NCI-H2107 treated with DMSO at 0.1 percent for 48 hours (cell line): ENCODE results near the gene MS4A14.
A peak's percentile ranks its signal among the peaks of the same experiment; 100 is the strongest.
"Not testable (repeated sequence)": the region's sequence is repeated elsewhere in the genome, so short reads cannot be mapped to it uniquely, and the experiment has no call there.

Experiments used
- DNase-seq: peaks from one replicate; lab custom pipeline; 2025; ENCODE audit not compliant: unreplicated experiment; lab: John Stamatoyannopoulos, UW

MS4A14 gene, protein sequence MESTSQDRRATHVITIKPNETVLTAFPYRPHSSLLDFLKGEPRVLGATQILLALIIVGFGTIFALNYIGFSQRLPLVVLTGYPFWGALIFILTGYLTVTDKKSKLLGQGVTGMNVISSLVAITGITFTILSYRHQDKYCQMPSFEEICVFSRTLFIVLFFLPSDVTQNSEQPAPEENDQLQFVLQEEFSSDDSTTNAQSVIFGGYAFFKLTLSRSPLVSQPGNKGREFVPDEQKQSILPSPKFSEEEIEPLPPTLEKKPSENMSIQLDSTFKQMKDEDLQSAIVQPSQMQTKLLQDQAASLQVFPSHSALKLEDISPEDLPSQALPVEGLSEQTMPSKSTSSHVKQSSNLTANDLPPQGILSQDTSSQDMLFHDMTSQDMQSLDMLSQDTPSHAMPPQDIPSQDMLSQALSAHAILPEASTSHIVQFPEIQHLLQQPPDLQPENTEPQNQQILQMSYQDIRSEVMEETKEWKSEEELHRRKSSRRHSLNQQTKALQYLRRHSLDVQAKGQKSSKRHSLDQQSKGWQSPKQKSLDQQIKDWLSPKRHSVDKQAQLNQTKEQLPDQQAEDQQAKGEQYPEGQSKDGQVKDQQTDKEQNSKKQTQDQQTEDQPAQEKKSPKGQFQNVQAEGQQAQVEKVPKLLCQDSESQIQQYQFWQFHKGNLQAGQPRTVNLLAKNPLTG

GRCh38 chr11:60396382-60396781, at the start of gene MS4A14:
Gene MS4A14 (plus strand): TSS chr11:60396459. CDS start chr11:60396579, 120 bp downstream.
- no peak for DNase-seq

GRCh38 chr11:60347084-60347797, 49.0 kb upstream of the MS4A14 start:
- DNase-seq = no peak

- DNase-seq = no peak
These were observed 48.1 kb upstream of the MS4A14 start for GRCh38 chr11:60348116-60348515.

GRCh38 chr11:60349990-60350389, 46.3 kb upstream of the MS4A14 start:
- DNase-seq = no peak

- no peak for DNase-seq
These were observed 38.5 kb upstream of the MS4A14 start for GRCh38 chr11:60357771-60358170.

DNA sequence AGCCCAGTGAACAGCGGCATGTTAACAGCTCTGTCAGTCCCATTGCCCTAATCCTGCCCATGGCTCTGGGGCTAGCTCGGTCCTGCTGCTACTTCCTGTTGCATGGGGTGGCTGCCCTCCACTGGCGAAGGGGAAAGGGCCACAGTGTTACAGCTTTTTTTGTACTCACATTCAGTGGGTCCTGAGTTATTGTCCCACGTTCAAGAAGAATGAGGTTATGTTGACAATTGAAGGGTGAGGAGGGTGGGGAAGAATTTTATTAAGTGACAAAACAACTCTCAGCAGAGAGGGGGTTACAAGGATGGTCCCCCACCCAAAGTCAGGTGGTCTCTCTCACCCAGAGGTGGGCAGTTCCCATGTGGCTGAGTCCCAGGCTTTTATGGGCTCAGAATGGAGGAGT, 35.6 kb upstream of the MS4A14 start:
- no peak for DNase-seq

DNA sequence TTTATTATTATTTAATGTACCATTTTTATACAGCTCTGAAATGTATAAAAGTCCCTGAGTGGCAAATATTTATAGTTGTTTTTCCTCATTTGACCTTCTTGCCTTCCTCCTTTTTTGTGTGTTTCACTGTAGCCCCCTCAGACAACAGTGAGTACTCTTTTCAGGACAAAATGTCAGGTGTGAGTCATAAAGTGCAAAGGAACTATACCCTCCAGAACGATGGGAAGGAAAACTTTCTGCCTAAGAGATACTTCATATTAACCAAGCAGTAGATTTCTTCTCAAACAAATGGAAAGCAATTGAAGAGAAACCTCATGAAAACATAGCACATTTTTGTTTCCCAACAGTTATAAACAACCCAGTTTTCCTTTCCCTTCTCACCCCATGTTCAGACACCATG, 34.0 kb upstream of the MS4A14 start:
- no peak for DNase-seq

DNA sequence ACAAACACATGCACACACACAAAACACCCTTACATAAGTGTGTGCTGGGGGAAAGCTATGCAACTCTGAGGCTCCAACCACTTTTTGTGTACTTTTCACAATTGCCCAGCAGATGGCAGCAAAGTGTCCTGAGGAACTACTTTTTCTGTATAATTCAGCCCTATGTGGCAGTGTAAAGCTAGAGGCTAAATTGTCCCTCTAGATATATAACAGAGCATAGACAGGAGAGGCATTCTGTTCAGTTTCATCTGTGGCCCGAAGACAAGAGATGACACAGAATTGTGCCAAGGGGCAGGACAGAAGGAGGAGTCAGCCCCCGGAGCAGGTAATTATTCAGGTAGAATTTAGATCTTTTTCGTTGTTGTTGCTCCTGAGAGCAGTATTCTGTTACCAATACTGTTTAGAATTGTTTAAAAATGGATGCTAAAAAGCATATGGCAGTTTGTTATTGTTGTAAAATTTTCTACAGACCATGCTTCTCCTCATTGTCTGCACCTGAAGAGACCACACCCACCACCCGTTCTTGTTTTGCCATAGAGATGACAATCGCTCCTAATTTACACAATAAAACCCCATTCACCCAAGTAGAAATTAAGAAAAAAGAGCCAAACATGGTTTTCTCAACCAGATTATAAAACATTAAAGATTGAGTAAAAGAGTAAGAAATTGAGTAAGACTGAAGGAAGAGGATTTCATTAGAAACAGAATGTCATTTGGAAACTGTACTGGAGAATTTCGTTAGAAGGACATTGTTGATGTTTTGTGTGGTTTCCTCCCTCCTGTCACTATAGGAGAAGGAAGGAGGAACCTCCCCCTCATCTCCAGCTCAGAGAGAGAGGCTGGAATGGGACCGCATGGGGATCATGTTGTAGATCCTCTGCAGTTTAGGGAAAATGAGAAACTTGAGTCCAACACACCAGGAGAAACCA, 32.5 kb upstream of the MS4A14 start:
- peak; percentile 22 for DNase-seq

DNA sequence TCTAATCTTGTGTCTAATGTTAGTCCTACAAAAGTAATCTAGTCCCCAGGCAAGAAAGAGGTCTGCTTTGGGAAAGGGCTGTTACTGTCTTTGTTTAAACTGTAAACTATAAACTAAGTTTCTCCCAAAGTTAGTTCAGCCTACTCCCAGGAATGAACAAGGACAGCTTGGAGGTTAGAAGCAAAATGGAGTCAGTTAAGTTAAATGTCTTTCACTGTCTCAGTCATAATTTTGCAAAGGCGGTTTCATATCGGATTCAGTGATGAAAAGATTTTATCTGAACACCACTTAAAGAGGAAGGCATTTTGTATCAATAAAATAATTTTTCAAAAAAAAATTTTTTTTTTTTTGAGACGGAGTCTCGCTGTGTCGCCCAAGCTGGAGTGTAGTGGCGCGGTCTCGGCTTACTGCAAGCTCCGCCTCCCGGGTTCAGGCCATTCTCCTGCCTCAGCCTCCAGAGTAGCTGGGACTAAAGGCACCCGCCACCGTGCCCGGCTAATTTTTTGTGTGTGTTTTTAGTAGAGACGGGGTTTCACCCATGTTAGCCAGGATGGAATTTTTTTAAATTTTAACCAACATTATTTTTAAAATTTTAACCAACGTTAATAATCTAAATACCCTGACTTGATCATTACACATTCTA, 29.9 kb upstream of the MS4A14 start:
- not testable (repeated sequence) for DNase-seq

DNA sequence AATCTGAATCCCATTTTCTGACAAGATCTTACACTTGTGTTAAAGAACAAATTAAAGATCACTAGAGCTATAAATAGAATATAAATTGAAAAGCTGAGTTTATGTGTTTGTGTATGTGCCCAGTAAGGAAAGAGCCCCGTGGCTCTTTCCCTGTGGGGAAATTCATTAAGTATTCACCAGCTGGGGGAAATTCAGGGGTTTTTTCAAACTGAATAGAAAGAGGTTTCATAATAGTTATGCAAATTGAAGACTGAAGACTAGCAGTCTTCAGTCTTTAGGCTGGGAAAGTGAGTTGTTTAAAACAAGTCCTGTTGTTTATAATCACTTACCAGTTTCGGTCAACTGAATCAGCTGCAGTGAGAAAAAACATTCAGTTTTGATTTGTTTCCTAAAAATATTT, 29.2 kb upstream of the MS4A14 start:
- no peak for DNase-seq

- DNase-seq = no peak
These were observed 28.4 kb upstream of the MS4A14 start for GRCh38 chr11:60367896-60368295.

GRCh38 chr11:60370252-60370810, 25.9 kb upstream of the MS4A14 start:
- DNase-seq = no peak

DNA sequence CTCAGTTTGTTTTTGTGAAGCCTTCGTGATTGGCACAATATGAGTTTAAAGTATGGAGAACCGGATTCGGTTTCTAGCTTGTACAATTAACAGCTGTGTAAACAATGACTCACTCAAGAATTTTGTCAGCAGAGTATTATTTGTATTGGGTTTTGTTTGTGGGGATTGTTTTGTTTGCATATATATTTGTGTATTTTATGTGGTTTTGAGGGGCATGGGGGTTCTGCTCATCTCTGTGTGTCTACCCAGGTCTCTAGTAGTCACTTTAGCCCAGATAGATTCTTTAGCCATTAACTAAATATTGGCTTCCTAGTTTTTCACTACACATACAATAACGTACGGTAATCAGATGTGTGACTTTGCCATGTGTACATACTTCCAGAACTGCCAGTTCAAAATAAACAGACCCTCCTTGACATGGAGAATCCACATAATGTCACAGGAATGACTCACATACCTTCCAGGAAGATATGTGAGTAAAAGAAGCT, 25.4 kb upstream of the MS4A14 start:
- DNase-seq = no peak

- DNase-seq = no peak
These were observed 24.9 kb upstream of the MS4A14 start for GRCh38 chr11:60371386-60371785.

DNA sequence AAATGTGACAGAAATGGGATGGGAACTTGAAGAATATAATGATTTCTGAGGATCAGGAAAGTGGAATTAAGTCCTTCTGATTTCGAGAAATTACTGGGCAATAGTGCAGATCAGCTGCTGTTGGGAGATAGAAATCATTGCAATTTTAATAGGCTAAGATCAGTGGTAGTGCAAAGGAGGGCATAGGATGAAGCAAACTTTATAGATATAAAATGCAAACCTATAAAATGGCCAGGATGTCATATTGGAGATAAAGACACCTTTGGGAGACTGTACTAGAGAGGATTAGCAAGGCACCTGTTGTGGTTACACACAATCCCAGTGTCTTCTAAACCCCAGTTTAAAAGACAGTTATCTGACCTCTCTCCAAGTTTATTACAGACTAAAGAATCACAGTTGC, 24.4 kb upstream of the MS4A14 start:
- no peak for DNase-seq

DNA sequence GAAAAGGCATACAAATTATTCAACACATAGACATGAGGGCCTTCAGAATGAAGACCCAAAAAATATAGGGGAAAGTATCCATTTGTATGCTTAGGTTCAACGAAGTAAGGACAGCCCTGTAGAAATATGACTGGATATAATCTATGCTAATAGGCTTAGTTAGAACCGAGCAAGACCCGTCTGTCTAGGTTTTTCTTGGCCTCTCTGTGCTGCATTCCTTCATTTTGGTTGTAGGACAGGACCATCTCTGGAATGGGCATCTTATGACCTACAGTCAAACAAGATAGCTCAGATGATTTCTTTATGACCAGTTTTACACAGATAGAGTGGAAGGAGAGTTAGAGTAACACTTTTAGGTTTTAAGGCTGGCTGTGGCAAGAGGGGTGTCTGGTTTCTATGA, 23.5 kb upstream of the MS4A14 start:
- DNase-seq = no peak

- DNase-seq = no peak
These were observed 20.9 kb upstream of the MS4A14 start for GRCh38 chr11:60375316-60375715.

- no peak for DNase-seq
These were observed 19.7 kb upstream of the MS4A14 start for GRCh38 chr11:60376601-60377000.

DNA sequence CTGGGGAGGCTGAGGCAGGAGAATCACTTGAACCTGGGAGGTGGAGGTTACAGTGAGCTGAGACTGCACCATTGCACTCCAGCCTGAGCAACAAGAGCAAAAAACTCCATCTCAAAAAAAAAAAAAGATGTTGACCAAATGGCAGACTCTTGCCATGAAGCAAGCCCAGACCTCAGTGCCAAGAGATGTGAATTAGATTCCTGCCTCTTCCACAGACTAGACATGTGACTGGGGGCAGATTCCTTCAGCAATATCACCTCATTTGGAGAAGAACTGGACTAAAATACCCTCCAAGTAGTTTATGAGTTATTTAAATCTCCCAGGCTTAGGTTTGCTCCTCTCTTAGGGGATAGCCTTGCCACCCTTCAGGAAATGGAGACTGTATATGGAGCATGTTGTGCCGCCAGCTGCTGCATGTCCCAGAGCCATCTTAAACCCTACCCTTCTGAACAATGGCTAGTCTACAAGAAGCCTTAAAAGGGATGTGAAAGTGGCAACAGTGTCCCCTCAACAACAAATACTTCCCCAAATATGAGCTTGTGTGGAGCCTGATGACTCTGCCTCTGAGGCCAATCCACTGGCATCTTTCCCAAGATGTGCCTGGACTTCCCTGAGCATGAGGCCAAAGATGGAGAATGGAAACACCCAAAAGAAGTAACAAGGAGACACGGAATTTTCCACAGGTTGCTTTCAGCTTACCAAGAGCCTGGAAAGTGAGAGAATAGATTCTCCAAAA, 18.7 kb upstream of the MS4A14 start:
- DNase-seq = no peak
